Esophagus muscularis mucosa (tissue), 4 donors: ENCODE measurements around the gene GSDME. TPM values are rescaled to one million over a fixed set of nuclear protein-coding genes. Genes with fewer than 3 reads are reported as not detected.

ENCODE experiments used
- DNase-seq: peaks from one replicate; pipeline ENCODE4 v3.0.0-alpha.2; 2017; ENCODE audit errors: extremely low spot score
- H3K27ac ChIP-seq, 4 donors: fragments of 200-600 bp; sonication (generic); replicated peaks in 1 of 4; 1 replicate in 3 of 4; 2 replicates in 1 of 4; pipeline ENCODE4 v1.5.1; 2016 to 2019; ENCODE audit warnings: mild to moderate bottlenecking in 1 of 4
- H3K27me3 ChIP-seq, 4 donors: fragments of 200-600 bp; sonication (generic); one replicate each; pipeline versions ENCODE4 v1.5.1 to v1.6.0; 2016 to 2019
- H3K36me3 ChIP-seq, 4 donors: fragments of 200-600 bp; sonication (generic); one replicate each; pipeline ENCODE4 v1.5.1; 2016 to 2019
- H3K4me1 ChIP-seq, 4 donors: fragments of 200-600 bp; sonication (generic); one replicate each; pipeline ENCODE4 v1.5.1; 2016 to 2019
- H3K4me3 ChIP-seq, 4 donors: fragments of 200-600 bp; sonication (generic); 1 replicate in 2 of 4; 2 replicates in 2 of 4; pipeline ENCODE4 v1.5.1; 2016 to 2019; ENCODE audit warnings: mild to moderate bottlenecking in 4 of 4, moderate library complexity in 1 of 4
- H3K9me3 ChIP-seq, 4 donors: fragments of 200-600 bp; sonication (generic); 1 replicate in 3 of 4; 2 replicates in 1 of 4; pipeline ENCODE4 v1.5.1; 2016 to 2019
- CTCF ChIP-seq, 3 experiments: fragments of 200-600 bp in 2 of 3; fragments of 450-650 bp in 1 of 3; sonication (generic) in 2 of 3; IDR thresholded peaks; one replicate each; pipeline ENCODE4 v1.5.1; 2017 to 2019; ENCODE audit warnings: antibody characterized with exemption in 3 of 3, mild to moderate bottlenecking in 2 of 3, moderate library complexity in 1 of 3
- EP300 ChIP-seq: sonication (generic); formaldehyde crosslinking; IDR thresholded peaks from one replicate; pipeline ENCODE4 v1.6.1; 2017; ENCODE audit warnings: antibody characterized with exemption
- POLR2A ChIP-seq: fragments of 450-650 bp; IDR thresholded peaks from one replicate; pipeline ENCODE4 v1.6.1; 2017; ENCODE audit warnings: antibody characterized with exemption, moderate library complexity, mild to moderate bottlenecking, low read depth
- POLR2AphosphoS5 ChIP-seq, 2 donors: sonication (generic); formaldehyde crosslinking; IDR thresholded peaks; one replicate each; pipeline ENCODE4 v1.6.1; 2017; ENCODE audit warnings: antibody characterized with exemption in 2 of 2
- WGBS: methylation state at CpG from one replicate; pipeline ENCODE4 v1.1.5; 2018; 5-methylcytosine and 5-hydroxymethylcytosine counted together
- intact Hi-C: fragments of 100-400 bp; cut with DNase I; formaldehyde crosslinking; loops from one replicate; pipeline ENCODE4 v1.15.1; 2023
- total RNA-seq, 4 donors: library from RNA; depleted of rRNA; stranded (reverse); fragments of >200 nt; gene quantifications; one replicate each; pipeline versions ENCODE4 v1.1.0 to v1.2.1, GENCODE V29; 2016

GSDME gene
- total RNA-seq, 4 donors from 2014 or later = 6.5 to 12.2 (median 11.0) TPM

GRCh38 chr7:24784277-24784676 is 27.0 kb upstream of the GSDME start:
- Histone ChIP-seq H3K27ac (no peak overlapping the region), H3K9me3 (no peaks in the 10 kb centered on the region), H3K27me3 (no peaks in the 10 kb centered on the region), H3K4me3 (no peak overlapping the region), H3K36me3 (no peaks in the 10 kb centered on the region), H3K4me1 (no peaks in the 10 kb centered on the region)
- intact Hi-C loops = no loop called here
- 84% methylated on average over 5 of the region's 5 CpGs for WGBS
- DNase-seq = no peak
- TF ChIP-seq POLR2A = no peak
- TF ChIP-seq CTCF (IDR thresholded peaks at IDR 0.05) = no peak
- no peak for TF ChIP-seq EP300
- no peak for TF ChIP-seq POLR2AphosphoS5 (IDR thresholded peaks at IDR 0.05)

- WGBS = 79% methylated on average over 2 of the region's 2 CpGs
- no peak for DNase-seq
- Histone ChIP-seq H3K27ac (no peak overlapping the region), H3K4me1 (no peaks in the 10 kb centered on the region), H3K27me3 (no peaks in the 10 kb centered on the region), H3K36me3 (no peaks in the 10 kb centered on the region), H3K9me3 (no peaks in the 10 kb centered on the region), H3K4me3 (no peak overlapping the region)
- TF ChIP-seq CTCF (IDR thresholded peaks at IDR 0.05) (no peak), EP300 (no peak)
- intact Hi-C loops = no loop called here
These were observed 26.4 kb upstream of the GSDME start for GRCh38 chr7:24783698-24784097.

- intact Hi-C loops = no loop called here
- H3K27ac ChIP-seq = no peak overlapping the region
- H3K4me1 ChIP-seq = no peaks in the 10 kb centered on the region
- 86% methylated on average over 4 of the region's 4 CpGs for WGBS
- no peak overlapping the region for H3K4me3 ChIP-seq
- H3K36me3 ChIP-seq = no peaks in the 10 kb centered on the region
- no peak for TF ChIP-seq EP300
- no peak for TF ChIP-seq POLR2A
- no peak for TF ChIP-seq CTCF (IDR thresholded peaks at IDR 0.05)
- TF ChIP-seq POLR2AphosphoS5 (IDR thresholded peaks at IDR 0.05) = no peak
- H3K27me3 ChIP-seq = no peaks in the 10 kb centered on the region
- no peak for DNase-seq
- no peaks in the 10 kb centered on the region for H3K9me3 ChIP-seq
These were observed 23.8 kb upstream of the GSDME start for GRCh38 chr7:24781106-24781505.

- H3K4me1 ChIP-seq = no peaks in the 10 kb centered on the region
- DNase-seq = no peak
- TF ChIP-seq CTCF (IDR thresholded peaks at IDR 0.05) (no peak), EP300 (no peak), POLR2AphosphoS5 (IDR thresholded peaks at IDR 0.05) (no peak), POLR2A (no peak)
- no peaks in the 10 kb centered on the region for H3K27me3 ChIP-seq
- 92% methylated on average over 2 of the region's 2 CpGs for WGBS
- intact Hi-C loops = no loop called here
- no peak overlapping the region for H3K27ac ChIP-seq
- H3K4me3 ChIP-seq = no peak overlapping the region
- H3K36me3 ChIP-seq = no peaks in the 10 kb centered on the region
- H3K9me3 ChIP-seq = no peaks in the 10 kb centered on the region
These were observed 22.0 kb upstream of the GSDME start for GRCh38 chr7:24779283-24779655.

- 77% methylated on average over 8 of the region's 9 CpGs for WGBS
- intact Hi-C loops = no loop called here
These were observed 21.4 kb upstream of the GSDME start for GRCh38 chr7:24778543-24779282.

More at GRCh38 chr7:24778543-24779282, 21.4 kb upstream of the GSDME start:
- Histone ChIP-seq H3K27me3 (no peaks in the 10 kb centered on the region), H3K36me3 (no peaks in the 10 kb centered on the region), H3K27ac (no peak overlapping the region), H3K9me3 (no peaks in the 10 kb centered on the region), H3K4me3 (no peak overlapping the region), H3K4me1 (no peaks in the 10 kb centered on the region)
- TF ChIP-seq CTCF (IDR thresholded peaks at IDR 0.05) = no peak
- no peak for TF ChIP-seq EP300
- TF ChIP-seq POLR2AphosphoS5 (IDR thresholded peaks at IDR 0.05) = no peak
- no peak for TF ChIP-seq POLR2A
- DNase-seq = peak; percentile 31
